DND-41 (cell line): ENCODE data around the gene MALT1.

Source experiments
- EZH2 ChIP-seq: IDR thresholded peaks from 3 replicates; pipeline ENCODE4 v1.6.1; 2012; ENCODE audit warnings: borderline replicate concordance, low read depth, mild to moderate bottlenecking, moderate library complexity, low read length, inconsistent platforms; ENCODE audit not compliant: severe bottlenecking
- TF ChIP-seq, protein P1 (sequence below): IDR thresholded peaks from 2 replicates; pipeline ENCODE4 v1.5.1; 2012; ENCODE audit warnings: borderline replicate concordance, low read length, moderate library complexity, mild to moderate bottlenecking; ENCODE audit not compliant: poor library complexity, severe bottlenecking; ENCODE audit errors: extremely low read depth

- no peak for TF ChIP-seq EZH2
- TF ChIP-seq, protein P1, sequence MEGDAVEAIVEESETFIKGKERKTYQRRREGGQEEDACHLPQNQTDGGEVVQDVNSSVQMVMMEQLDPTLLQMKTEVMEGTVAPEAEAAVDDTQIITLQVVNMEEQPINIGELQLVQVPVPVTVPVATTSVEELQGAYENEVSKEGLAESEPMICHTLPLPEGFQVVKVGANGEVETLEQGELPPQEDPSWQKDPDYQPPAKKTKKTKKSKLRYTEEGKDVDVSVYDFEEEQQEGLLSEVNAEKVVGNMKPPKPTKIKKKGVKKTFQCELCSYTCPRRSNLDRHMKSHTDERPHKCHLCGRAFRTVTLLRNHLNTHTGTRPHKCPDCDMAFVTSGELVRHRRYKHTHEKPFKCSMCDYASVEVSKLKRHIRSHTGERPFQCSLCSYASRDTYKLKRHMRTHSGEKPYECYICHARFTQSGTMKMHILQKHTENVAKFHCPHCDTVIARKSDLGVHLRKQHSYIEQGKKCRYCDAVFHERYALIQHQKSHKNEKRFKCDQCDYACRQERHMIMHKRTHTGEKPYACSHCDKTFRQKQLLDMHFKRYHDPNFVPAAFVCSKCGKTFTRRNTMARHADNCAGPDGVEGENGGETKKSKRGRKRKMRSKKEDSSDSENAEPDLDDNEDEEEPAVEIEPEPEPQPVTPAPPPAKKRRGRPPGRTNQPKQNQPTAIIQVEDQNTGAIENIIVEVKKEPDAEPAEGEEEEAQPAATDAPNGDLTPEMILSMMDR = no peak
Observed at GRCh38 chr18:58676270-58676669, 5.0 kb downstream of the MALT1 start.
